ACHN (cell line): Measurements from ENCODE around the gene HYAL1.

Source experiments
- DNase-seq: peaks from one replicate; pipeline ENCODE4 v3.0.0-alpha.2; 2015
- in situ Hi-C: cut with HindIII; loops from 2 replicates; pipeline ENCODE4 v1.10.0; 2017; ENCODE audit warnings: low sequenced_read_pairs, low pct_ligation_motif_present, low pct_unique_long_range_greater_than_20kb

Gene HYAL1

DNA sequence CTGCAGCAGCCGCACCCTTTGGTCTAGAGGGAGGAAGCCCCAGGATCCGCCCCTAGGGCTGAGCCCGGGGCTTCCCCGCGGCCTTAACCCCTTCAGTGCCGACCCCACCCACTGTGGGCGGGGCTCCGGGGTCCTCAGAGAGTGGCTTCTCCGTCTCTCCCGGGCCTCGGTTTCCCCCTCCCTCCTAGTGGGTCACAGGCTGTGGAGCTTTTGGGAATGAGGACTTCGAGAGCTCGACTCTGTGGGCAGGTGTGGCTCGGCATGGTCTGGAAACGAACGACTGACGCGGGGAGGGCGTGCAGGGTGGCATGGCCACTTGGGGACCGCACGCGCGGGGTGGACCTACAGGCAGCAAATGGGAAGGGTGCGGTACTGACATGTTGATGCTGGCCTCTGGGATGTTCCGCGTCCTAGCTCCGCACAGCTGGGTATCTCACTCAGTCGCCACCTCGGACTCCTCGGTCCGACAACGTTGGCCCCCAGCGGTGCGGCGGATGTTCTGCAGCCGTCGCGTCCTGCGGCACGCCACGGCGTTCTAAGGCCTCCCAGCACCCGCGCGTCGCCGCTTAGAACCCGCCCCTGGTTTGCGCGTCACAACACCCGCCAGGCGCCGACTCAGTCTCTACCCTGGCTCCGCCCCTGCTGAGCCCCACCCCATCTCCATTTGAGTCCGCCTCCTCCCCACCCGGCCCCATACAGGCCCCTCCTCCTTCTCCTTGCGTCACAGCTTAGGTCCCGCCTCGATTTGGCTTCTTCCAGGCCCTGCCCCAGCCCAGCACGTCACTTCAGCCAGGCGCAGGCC, 4.3 kb downstream of the HYAL1 start, which contains the start of the genes HYAL3 and NAA80:
HYAL3 (minus strand) TSS at position 570 of the 802 bp plus-strand sequence. CDS start 3,803 bp downstream, outside the sequence.
NAA80 (minus strand) TSS at position 570 of the 802 bp plus-strand sequence. CDS start 1,942 bp downstream, outside the sequence.
- in situ Hi-C loops = no loop called here
- DNase-seq = peak; percentile 97

DNA sequence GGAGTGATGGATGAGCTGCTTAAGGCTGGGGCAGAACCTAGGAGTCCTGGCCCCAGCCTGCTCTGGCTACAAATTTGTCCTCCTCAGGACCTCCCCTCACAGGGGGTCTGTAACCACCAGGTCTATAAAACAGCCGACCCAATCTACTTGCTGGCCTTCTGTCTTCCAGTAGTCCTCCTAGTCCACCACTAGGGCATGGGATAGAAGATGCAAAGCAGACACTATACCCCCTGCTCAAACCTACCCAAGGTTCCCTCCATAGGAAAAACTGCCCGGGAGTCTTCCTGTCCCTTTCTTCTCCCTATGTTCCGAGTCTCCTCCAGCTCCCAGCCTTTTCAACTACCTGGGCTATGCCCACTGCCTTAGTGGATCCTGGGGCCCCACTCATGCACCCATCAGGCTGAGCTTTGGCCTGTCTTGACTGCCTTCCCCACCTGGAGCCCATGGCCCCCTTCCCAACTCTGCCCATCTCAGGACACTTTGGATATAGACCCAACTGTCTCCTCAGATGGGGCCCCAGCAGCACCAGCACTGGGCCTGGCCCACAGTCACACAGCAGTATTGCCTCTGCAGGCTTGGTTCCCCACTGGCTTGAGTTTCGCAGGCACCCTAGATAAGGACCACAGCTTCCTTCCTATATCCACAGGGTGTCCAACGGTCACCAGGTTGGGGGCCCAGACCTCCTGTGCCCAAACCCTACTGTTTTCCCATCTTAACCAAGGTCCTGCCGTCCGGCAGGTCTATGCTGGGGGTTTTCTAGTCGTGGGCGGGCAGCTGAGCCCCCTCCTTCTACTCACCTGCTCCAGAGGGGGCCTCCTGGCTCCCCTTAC, 5.3 kb downstream of the HYAL1 start:
- in situ Hi-C loops = no loop called here

GRCh38 chr3:50297384-50297775, 6.0 kb downstream of the HYAL1 start:
- in situ Hi-C loops = no loop called here
- no peak for DNase-seq

More for the DNA sequence above, 5.3 kb downstream of the HYAL1 start:
- no peak for DNase-seq

DNA sequence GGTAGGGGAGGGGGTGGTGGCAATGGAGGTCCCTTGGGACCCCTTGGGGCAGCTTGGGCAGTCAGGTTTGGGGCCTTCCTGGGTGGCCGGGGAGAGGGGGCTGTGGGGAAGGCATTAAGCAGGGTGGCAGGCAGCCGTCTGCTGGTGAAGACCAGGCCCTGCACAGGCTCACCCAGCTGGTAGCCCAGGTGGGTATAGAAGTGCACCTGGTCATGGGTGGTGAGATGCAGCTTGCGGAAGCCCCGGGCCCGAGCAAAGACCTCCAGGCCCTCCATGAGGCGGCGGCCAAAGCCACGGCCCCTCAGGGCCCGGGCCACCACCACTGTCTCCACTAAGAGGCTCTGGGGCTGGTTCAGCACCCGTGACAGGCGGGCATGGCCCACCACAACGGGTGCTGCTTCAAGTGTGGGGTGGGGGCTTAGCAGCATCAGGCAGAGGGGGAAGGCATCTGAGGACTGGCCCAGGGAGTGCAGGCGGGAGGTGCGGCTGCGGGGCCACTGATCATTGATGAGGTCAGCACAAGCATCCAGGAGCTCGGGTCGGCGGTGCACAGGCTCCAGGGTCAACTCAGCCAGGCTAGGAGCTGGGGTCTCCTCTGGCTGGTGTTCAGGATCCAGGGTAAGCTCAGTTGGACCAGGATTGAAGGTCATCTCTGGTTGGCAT, 6.5 kb downstream of the HYAL1 start:
- no peak for DNase-seq
- in situ Hi-C loops = no loop called here

DNA sequence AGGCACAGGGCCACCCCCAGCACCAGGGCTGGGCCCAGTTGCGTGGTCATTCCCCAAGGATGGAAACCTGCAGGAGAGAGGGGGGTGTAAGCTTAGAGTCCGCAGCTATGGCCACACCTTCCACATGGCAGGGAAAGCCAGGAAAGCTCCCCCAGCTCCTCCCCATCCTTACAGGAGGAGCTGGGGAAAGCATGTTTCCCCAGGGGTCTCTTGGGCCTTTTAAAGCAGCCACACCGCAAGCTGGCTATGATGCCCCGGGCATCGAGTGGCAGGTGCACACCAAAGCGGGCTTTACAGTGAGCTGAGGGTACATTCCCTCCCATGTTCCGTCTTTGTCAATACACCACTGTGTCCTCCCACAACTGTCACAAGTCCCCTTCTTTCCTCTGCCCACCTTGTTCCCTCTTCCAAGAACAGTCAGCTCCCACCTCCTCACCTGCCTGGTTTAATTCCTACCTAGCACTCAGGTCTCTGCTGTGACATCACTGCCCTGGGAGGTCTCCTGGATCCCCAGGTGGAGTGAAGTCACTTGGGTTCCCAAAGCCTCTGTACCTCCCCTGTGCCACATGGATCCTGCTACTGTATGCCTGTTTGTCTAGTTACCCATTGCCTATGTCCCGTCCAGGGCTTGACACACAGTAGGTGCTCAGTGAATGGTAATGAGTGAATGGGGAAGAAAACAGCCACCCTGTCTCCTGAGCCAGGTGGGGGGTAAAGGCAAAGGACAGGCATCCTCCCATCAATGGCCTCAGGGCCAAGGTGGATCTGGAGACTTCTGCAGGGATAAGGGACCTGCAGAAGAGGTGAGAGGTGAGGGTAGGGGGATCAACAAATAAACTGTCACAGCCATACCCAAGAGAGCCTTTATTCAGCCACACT, 7.6 kb downstream of the HYAL1 start:
- in situ Hi-C loops = no loop called here

GRCh38 chr3:50294492-50295403, 8.6 kb downstream of the HYAL1 start:
- DNase-seq = no peak
- in situ Hi-C loops = no loop called here

More for the DNA sequence above, 7.6 kb downstream of the HYAL1 start:
- DNase-seq = no peak

DNA sequence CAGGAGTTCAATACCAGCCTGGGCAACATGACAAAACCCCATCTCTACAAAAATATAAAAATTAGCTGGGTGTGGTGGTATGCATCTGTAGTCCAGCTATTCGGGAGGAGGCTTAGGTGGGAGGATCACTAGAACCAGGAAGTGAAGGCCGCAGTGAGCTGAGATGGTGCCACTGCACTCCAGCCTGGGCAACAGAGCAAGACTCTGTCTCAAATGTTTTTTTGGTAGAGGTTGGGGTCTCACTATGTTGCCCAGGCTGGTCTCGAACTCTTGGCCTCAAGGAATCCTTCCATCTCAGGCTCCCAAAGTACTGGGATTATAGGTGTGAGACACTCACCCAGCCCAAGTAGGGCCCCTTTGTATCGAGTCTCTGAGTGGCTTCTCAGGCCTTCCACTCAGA, 9.3 kb downstream of the HYAL1 start:
- in situ Hi-C loops = no loop called here
- DNase-seq = no peak

- DNase-seq = no peak
- in situ Hi-C loops = no loop called here
Observed at GRCh38 chr3:50293079-50293801, 10.1 kb downstream of the HYAL1 start.

DNA sequence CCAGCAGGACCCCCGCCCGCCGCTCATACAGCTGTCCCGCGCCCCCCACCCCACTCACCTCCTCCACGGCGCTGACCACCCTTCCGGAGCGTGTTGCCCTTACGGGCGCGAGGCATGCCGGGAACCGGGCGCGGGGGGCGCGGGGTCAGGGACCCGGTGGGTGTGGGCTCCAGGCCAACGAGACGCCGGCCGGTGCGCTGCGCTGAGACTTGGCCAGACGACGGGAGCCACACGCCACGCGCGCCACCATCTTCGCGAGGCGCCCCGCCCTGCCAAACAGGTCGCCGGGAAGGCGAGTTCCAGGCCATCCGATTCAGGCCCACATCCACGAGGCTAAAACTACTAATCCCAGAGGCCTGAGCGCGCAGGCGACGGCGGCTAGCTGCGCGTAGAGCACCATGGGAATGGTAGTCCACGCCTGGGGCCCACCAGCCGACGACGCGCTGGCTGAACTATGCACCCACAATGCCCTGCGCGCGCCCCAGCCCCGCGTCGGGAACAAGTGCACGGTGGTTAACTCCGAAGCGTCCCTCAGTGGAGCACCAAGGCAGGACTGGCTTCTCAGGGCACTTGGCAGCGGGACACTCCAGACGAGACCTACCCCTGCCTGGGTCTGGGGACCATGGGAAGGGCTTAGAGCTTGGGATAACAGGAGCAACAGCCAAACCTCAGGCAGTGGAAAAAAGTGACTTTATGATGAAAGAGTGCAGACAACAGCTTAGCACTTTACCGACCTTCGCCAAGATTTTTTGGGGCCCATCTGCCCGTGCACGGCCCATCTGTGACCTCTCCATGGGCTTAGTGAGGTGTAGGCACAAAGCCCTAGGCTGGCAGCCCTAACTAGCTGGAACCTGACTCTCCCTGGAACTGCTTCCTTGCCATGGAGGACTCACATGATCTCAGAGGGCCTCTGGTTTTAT, 11.0 kb downstream of the HYAL1 start, which contains the start of gene IFRD2:
IFRD2 (minus strand) TSS at position 271 of the 920 bp plus-strand sequence; CDS start at position 116, 155 bp downstream.
- in situ Hi-C loops = no loop called here
- DNase-seq = peak; percentile 95

DNA sequence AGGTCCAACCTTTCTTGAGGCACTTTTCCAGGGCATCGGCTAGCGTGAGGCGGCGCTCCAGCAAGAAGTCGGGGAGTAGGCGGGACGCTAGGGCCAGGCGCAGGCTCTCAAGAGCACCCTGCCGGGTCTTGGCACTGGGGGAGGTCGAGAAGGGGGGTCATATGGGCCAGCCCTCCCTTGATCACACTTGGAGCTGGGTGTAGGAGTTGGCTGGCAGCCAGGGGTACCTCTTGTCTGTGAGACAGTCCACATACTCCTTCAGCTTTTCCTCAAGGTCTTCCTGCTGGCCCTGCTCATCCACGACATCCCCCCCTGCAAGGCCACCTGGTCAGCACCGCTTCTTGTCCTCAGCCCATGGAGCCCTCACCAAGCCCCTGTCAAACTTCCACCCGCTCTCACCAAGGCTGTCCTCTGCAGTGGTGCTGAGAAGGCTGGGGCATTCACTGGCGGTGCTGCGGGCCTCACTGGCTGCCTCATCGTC, 13.2 kb downstream of the HYAL1 start:
- in situ Hi-C loops = no loop called here
- no peak for DNase-seq

DNA sequence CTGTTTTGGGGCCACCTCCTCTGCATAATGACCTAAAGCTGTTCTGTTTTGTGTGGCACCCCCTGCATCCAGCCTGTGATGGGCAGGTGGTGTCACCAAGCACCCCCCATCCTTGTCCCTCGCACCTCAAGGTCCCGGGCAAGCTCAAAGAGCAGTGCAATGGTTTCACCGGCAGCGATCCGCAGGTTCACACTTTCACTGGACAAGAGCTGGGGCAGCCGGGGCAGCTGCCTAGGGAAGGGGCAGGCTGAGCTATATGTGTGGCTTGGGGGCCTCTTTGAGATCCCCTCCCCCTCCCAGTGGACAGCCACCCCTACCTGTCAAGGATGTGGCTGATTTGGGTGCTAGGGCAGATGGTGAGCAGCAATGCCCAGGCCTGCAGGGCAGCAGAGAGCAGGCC, 14.2 kb downstream of the HYAL1 start:
- in situ Hi-C loops = no loop called here
- DNase-seq = no peak

GRCh38 chr3:50288387-50289007, 14.9 kb downstream of the HYAL1 start:
- in situ Hi-C loops = no loop called here
- DNase-seq = no peak

- in situ Hi-C loops = no loop called here
- DNase-seq = no peak
Observed at GRCh38 chr3:50287262-50287661, 16.1 kb downstream of the HYAL1 start.

- in situ Hi-C loops = no loop called here
- no peak for DNase-seq
Observed at GRCh38 chr3:50286322-50287227, 16.8 kb downstream of the HYAL1 start.
